NCI-H146 treated with DMSO at 0.1 percent for 48 hours (cell line): ENCODE measurements around the gene STRN3.
"Not testable (repeated sequence)": the region's sequence is repeated elsewhere in the genome, so short reads cannot be mapped to it uniquely, and the experiment has no call there.

ENCODE experiments used
- DNase-seq: peaks from one replicate; lab custom pipeline; 2025; ENCODE audit not compliant: unreplicated experiment; lab: John Stamatoyannopoulos, UW

The STRN3 gene

DNA sequence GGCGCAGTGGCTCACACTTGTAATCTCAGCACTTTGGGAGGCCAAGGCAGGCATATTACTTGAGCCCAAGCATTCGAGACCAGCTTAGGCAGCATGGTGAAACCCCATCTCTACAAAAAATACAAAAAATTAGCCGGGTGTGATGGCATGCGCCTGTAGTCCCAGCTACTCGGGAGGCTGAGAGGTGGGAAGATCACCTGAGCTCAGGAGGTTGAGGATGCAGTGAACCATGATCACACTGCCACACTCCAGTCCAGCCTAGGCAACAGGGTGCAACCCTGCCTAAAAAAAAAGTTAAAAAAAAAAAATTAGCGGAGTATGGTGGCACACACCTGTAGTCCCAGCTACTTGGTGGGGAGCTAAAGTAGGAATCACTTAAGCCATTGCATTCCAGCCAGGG is 22.2 kb downstream of the STRN3 start:
- not testable (repeated sequence) for DNase-seq

DNA sequence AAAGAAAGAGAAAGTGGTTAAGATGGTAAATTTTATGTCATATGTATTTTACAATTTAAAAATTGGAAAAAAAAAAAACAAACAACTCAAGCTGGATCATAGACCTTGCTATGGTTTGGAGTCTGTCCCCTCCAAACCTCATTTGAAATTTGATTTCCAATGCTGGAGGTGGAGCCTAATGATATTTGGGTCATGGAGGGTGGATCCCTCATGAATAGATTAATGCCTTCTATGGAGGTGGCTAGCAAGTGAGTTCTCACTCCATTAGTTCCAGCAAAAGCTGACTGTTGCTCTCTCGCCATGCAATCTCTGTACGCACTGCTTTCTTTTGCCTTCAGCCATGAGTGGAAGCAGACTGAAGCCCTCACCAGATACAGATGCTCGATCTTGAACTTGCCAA is 22.9 kb downstream of the STRN3 start:
- no peak for DNase-seq

DNA sequence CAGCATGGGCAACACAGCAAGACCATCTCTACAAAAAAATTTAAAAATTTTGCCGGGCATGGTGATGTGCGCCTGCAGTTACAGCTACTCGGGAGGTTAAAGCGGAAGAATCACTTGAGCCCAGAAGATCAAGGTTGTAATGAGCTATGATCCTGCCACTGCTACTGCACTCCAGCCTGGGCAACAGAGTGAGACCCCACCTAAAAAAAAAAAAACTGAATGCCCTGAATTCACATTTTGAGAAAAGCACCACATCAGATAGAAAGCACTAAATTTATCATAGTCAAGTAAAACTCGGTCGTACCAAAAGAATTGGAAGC is 24.9 kb downstream of the STRN3 start:
- DNase-seq, result no peak

DNA sequence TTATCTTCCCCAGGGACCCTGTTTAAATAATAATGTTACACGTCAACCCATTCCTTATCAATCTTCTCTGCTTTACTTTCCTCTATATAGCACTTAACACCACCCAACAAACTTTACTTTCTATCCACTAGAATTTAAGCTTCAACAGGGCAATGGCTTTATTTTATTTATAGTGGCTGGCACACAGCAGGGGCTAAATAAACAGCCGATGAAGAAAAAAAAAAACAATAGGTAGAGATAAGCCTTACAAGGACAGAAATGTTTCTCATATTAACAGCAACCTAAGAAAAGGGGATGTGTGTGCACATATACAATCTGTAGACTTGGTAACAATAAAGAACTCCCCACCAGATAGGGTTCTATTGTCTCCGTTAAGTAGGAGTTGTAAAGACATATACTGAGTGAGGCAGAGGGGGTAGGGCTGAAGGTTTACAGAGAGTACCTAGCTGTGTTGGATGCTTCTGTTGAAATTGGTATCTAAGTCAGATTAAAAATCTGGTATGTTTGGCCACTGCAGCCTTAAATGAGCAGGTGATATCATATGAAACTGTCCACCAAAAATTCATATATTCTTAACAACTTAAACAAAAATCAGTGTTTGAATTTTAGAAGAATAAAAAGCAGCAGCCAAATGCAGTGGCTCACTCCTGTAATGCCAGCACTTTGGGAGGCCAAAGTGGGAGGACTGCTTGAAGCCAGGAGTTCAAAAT is 25.4 kb downstream of the STRN3 start:
- no peak for DNase-seq

DNA sequence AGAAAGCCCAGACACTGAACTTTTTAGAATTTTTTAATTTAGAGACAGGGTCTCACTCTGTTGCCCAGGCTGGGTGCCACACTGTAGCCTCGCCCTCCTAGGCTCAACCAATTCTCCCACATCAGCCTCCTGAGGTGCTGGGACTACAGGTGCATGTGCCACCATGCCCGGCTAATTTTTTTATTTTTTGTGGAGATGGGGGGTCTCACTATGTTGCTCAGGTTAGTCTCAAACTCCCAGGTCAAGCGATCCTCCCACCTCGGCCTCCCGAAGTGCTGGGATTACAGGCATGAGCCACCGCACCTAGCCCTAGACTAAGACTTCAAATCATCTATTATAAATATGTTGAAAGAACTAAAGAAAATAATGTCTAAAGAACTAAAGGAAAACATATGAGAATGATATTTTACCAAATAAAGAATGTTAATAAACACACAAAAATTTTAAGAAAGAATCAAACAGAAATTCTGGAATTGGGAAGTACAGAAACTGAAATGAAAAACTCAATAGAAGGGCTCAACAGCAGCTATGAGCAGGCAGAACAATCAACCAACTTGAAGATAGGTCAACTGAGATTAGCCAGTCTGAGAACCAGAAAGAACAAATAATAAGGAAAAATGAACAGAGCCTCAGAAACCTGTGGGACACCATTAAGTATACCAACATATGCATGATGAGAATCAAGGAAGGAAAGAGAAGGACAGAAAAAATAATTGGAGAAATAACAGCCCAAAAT is 27.0 kb downstream of the STRN3 start:
- DNase-seq, result no peak

DNA sequence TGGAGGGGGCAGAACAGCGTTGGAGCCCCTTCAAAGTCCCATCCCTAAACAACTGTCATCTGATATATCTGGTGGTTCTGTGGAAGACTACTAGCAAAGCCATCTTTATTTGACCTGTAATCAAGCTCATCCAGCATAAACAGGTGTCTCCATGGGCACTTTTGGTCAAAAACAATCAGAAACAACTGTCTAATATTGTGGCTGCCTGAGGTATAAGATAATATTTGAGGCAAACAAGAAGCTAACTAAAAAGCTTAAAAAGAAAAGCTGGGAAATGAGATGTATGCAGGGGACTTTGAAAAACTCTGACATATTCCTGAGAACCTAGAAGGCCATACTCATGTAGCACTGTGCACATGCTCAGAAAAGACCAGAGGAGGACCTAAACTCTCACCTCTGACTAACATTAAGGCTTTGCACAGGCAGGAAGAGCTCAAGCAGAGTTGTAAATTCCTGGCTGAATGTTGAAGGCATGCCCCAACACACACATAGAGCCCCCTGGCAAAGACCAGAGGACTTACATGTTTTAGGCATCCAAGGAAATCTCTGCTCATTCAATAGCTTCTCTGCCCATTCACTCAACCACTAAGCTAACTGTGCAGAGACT is 28.0 kb downstream of the STRN3 start:
- DNase-seq, result no peak

DNA sequence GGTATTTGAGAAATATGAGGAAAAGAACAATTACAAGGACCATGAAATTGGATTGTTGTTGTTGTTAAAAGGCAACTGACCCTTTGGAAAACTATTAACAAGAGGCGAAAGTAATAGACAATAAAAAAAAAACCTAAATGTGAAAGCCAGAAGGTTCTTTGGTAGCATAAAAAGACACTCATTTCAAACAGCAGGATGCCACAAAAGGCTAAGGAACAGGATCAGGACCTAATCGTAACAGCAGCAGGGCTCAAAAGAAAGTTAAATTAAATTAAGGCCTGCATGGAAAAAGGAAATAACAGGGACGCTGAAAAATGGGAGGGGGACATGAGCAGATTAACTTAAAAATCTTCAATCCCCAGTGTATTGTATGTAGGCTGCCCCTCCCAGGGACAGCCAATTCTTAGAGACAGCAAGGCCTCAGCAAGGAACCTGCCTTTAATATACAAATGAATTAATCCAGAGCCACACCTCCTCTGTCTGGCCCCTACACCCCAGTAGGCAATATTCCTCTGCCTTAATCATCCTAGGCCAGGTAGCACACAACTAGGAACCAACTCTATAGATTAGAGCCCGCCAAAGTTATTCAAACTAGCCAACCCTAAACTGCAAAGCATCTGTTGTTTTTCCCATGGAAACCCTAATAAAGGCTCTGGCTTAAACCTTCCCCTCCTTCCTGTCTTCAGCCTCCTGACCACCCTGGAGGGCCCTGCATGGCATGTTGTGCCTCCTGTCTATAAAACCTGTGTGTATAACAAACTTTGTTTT is 29.1 kb downstream of the STRN3 start:
- no peak for DNase-seq

DNA sequence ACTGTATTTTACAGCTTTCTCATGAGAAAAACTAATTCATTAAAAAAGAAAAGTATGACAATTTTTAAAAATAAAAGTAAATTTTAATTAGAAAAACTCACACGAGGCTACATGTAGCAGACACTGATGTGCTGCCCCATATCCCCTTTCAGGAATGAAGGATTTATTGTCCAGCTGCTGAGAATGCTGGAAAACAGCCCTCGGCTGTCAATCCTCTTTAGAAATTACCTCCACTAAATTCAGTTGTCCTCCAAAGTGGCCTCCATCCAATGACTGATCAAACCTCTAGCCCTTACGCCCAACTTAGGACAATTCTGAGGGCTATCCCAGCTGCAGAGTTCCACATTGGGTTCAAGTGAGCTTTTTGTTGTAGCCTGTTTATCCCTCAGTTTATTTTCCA is 30.5 kb downstream of the STRN3 start:
- DNase-seq, result no peak

DNA sequence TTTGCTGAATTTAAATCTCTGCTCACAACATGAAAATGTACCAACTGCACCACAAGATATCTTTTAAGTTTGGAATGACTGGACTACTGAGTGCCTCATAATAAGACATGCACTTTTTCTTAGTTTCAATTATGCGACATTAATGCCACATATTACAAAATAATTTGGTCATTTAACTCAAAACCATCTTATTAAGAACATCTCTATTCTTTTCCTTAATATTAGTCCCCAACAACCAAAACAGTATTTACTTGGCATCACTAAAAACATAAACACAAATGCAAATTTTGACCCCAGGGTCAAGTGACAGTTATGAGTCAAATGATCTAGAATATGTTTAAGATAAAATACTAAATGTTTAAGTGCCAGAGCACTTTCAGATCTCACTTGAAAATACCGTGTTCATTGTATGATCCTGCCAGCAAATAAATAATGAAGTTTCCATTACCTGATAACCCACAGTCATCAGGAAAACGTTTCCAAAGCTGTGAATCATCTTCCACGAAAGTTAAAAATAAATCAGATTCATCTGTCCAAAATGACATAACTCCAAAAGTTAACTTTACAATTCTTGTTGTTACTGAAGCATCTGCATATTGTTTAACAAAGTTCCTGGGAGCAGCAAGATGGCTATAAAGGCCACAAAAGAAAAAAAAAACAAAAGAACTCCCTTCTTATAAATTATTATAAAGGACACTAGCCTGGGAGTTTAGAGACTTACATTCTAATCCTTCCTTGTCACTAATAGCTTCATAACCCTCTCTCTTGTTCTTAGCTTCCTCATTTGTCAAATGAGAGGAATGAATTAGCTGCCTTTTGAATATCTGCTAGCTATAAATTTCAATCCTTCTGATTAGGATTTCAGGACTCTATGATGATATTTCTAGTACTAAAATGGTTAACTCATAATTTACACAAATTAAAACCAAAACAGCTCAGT is 31.2 kb downstream of the STRN3 start:
- no peak for DNase-seq

DNA sequence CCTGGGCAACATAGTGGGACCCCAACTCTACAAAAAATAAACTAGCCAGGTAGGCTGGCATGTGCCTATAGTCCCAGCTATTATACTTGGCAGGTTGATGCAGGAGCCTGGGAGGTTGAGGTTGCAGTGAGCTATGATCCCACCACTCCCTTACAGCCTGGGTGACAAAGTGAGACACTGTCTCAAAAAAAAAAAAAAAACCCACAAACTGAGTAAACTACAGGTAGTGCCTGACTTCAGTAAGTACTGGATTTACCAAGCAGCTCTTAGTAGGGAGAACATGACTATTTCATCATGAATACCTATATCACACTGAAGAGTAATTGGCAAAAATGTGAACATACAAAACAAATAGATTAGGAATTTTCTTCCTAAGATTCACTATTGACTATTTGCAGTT is 33.1 kb downstream of the STRN3 start:
- DNase-seq, result no peak

DNA sequence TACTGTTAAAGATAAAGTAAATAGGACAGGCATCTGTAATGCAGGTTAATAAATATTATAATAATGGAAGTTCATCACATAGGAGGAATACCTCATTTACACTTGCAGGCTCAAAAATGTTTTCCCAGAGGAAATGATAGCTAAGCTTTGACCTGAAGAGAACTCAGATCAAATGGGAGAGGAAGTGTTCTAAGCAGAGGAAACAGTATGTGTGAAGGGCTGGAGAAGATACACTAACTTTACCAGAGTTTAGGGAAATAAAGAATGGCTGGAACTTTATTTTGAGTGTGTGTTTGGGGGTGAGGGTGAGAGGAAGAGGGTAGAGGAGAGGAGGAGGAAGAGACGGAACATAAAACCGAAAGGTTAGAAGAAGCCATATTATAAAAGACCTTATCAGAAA is 34.8 kb downstream of the STRN3 start:
- no peak for DNase-seq

DNA sequence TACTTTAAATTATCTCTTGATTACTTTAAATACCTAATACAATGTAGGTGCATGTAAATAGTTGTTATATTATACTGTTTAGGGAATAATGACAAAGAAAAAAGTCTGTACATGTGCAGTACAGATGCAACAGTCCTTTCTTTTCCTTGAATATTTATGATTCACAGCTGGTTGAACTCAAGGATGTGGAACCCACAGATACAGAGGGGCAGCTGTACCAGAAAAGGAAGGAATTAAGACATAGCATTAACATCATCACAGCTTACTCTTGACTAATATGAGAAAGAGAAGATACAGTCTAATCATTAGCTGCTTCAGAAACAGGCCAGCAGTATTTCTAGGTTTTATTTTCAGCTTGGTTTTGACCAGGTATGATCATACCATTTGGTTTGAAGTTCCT is 35.4 kb downstream of the STRN3 start:
- DNase-seq, result no peak

DNA sequence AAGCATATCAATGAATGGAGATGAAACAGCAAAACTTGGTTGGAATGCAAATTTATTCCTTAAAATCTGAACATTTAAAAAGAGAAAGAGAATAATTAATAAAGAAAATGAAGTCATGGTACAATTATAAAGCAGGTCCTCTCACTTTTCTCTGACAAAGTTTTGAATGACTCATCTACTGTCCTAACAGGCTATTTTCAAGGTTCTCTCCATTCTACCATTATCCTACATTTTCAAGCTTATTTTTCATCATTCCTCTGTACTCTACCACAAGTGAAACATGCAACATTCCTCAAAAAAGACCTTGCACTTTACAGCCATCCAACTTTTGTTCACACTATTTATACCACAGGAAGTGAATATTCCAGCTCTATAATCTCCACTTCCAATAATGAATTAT is 37.7 kb downstream of the STRN3 start:
- no peak for DNase-seq

DNA sequence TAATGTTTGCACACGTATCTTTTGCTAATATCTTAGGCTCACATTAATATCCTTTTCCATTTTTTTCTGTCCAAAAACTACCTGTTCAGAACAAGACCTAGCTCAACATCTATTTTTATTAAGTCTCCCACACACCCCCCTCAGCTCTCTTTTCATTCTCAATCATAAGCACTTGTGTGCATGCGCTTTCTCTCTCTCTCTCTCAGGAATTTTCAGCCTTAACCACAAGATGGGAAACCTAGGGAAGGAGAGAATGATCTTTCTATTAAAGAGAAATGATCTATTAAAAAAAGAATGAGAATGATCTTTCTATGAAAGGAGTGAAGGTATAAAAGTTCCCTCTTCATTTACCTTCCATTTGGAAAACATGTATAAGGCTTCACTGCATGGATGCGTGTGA is 40.4 kb downstream of the STRN3 start:
- DNase-seq, result no peak

DNA sequence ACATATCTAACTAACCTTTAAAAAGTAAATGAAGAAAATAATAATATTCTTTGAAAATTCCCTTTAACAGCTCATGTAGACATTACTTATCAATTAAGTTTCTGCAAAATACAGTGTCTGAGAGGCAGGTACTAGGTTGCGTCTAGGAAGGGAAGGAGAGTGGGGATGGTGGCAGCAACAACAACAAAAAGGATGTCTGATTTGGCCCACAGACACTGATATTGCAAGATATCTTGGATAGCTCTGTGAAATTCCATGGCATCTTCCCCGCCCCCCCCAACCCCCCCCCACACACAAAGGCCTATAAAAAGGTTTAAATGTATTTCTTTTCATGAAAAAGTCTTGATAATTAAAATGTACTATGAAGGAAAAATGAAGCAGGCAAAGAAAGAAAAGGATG is 42.3 kb downstream of the STRN3 start:
- no peak for DNase-seq

DNA sequence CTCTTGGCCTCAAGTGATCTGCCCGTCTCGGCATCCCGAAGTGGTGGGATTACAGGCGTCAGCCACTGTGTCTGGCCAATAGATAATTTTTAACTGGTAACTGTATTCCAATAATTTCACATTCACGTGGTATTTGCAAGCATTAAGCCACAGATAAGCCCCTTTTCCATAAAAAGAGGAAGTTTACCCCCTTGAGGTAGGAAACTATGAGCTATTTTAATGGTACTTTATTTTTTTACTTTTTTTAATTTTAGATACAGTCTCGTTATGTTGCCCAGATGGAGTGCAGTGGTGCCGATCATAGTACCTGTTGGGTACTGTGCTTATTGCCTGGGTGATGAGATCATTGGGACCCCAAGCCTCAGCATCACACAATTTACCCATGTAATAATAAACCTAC is 43.6 kb downstream of the STRN3 start:
- DNase-seq, result no peak

DNA sequence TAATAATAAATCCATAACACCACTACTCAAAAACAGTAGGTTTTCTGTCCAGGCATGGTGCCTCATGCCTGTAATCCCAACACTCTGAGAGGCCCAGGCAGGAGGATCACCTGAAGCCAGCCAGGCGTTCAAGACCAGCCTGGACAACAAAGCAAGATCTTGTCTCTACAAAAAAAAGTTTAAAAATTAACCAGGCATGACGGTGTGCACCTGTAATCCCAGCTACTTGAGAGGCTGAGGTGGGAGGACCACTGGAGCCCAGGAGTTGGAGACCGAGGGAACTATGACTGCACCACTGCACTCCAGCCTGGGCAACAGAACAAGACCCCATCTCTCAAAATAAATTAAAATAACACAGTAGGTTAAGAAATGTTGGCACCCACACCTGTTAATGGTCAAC is 45.2 kb downstream of the STRN3 start:
- DNase-seq, result no peak

DNA sequence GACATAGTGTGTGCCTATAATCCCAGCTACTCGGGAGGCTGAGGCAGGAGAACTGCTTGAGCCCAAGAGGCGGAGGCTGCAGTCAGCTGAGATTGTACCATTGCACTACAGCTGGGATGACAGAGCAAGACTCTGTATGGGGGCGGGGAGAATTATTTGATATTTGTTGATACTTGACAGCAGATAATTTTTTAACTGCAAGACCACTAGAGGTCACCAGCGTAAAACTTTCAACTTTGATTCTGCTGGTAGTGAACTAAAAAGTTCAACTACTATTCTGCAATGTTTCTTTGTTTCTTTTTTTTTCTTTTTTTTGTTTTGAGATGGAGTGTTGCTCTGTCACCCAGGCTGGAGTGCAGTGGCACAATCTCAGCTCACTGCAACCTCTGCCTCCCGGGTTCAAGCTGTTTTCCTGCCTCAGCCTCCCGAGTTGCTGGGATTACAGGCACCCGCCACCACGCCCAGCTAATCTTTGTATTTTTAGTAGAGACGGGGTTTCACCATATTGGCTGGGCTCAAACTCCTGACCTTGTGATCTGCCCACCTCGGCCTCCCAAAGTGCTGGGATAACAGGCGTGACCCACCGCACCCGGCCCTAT is 46.0 kb downstream of the STRN3 start:
- DNase-seq, result peak; percentile 18

DNA sequence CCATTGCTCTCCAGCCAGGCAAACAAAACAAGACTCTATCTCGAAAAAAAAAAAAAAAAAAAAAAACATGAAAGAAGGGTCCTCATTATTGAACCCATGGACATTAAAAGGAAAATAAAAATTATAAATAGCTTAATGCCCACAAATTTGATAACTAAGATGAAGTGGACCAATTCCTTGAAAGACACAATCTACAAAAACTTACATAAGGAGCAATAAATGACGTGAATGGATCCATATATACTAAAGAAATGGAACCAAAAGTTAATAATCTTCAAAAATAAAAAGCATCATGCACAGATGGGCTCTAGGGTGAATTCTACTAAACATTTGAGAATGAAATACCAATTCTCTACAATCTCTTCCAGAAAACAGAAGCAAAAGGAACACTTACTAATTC is 48.4 kb downstream of the STRN3 start:
- no peak for DNase-seq

DNA sequence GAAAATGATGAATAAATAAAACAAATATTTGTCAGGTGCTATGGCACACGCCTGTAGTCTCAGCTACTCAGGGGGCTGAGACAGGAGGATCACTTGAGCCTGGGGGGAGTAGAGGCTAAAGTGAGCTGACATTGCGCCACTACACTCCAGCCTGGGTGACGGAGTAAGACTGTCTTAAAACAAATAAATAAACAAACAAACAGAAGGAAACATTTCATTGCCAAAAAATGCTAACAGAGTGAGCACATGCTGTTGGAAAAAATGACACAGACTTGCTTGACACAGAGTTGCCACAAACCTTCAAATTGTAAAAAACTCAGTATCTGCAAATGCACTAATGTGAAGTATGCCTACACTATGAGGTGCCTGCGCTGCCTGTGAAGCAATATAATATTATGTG is 51.6 kb downstream of the STRN3 start:
- DNase-seq, result no peak
